Spleen (tissue), 11 donors: ENCODE measurements around the gene RFX3. TPM values are rescaled to one million over a fixed set of nuclear protein-coding genes. Genes with fewer than 3 reads are reported as not detected.

Source experiments
- DNase-seq: peaks from one replicate; pipeline ENCODE4 v3.0.0-alpha.2; 2020
- H3K27ac ChIP-seq, 8 donors: fragments of 200-600 bp; sonication (generic) in 7 of 8; 1 replicate in 4 of 8; 2 replicates in 4 of 8; pipeline versions ENCODE4 v1.5.0 to v1.8.0; 2016 to 2021; ENCODE audit warnings: inconsistent platforms in 4 of 8, mild to moderate bottlenecking in 4 of 8, moderate library complexity in 1 of 8
- H3K27me3 ChIP-seq, 7 donors: fragments of 200-600 bp; sonication (generic) in 6 of 7; replicated peaks in 1 of 7; 1 replicate in 4 of 7; 2 replicates in 3 of 7; pipeline versions ENCODE4 v1.5.0 to v1.8.0; 2016 to 2021; ENCODE audit warnings: inconsistent platforms in 3 of 7, mild to moderate bottlenecking in 1 of 7
- H3K36me3 ChIP-seq, 6 donors: fragments of 200-600 bp; sonication (generic) in 5 of 6; 1 replicate in 4 of 6; 2 replicates in 2 of 6; pipeline versions ENCODE4 v1.5.0 to v1.8.0; 2016 to 2021; ENCODE audit warnings: inconsistent platforms in 2 of 6
- H3K4me1 ChIP-seq, 6 donors: fragments of 200-600 bp; sonication (generic) in 5 of 6; 1 replicate in 3 of 6; 2 replicates in 3 of 6; pipeline versions ENCODE4 v1.5.0 to v1.8.0; 2016 to 2021; ENCODE audit warnings: inconsistent platforms in 3 of 6
- H3K4me3 ChIP-seq, 8 donors: fragments of 200-600 bp; sonication (generic) in 7 of 8; 1 replicate in 4 of 8; 2 replicates in 4 of 8; pipeline versions ENCODE4 v1.5.0 to v1.8.0; 2016 to 2021; ENCODE audit warnings: inconsistent platforms in 4 of 8, mild to moderate bottlenecking in 4 of 8, moderate library complexity in 2 of 8
- H3K9me3 ChIP-seq, 8 donors: fragments of 200-600 bp; sonication (generic) in 7 of 8; 1 replicate in 4 of 8; 2 replicates in 4 of 8; pipeline versions ENCODE4 v1.5.0 to v1.8.0; 2016 to 2021; ENCODE audit warnings: inconsistent platforms in 4 of 8
- POLR2A ChIP-seq, 3 donors: fragments of 450-650 bp; IDR thresholded peaks; one replicate each; pipeline ENCODE4 v1.5.1; 2017; ENCODE audit warnings: antibody characterized with exemption in 3 of 3, mild to moderate bottlenecking in 1 of 3
- POLR2AphosphoS5 ChIP-seq, 3 donors: sonication (generic); formaldehyde crosslinking; IDR thresholded peaks; one replicate each; pipeline ENCODE4 v1.5.1; 2017; ENCODE audit warnings: antibody characterized with exemption in 3 of 3
- WGBS, 5 donors: extraction: QIAGEN DNeasy Blood & Tissue Kit in 3 of 5; methylation state at CpG; one replicate each; pipeline versions ENCODE4 v1.1.5 to v1.1.7; 2013 to 2018; 5-methylcytosine and 5-hydroxymethylcytosine counted together
- intact Hi-C: fragments of 100-400 bp; cut with DNase I; formaldehyde crosslinking; loops from one replicate; pipeline ENCODE4 v1.15.0; 2023; ENCODE audit warnings: low total_unique reads
- polyA plus RNA-seq, 3 donors: library from polyadenylated mRNA; stranded (reverse); fragments of 200-250 nt; gene quantifications; one replicate each; pipeline ENCODE4 v1.2.1, GENCODE V29; 2013
- total RNA-seq, 7 donors: library from RNA; depleted of rRNA in 3 of 7; stranded (reverse); fragments of >200 nt in 3 of 7; fragmentation: NEBNext Ultra II Directional in 4 of 7; extraction: Animal tissue kit (Norgen Biotek cat#: 25700) in 4 of 7; gene quantifications; one replicate each; pipeline versions ENCODE4 v1.1.0 to v1.2.1, GENCODE V29; 2016 to 2021
- TF ChIP-seq, protein P1 (sequence below), 11 experiments: fragments of 200-600 bp in 7 of 11; fragments of 450-650 bp in 4 of 11; sonication (generic) in 4 of 11; IDR thresholded peaks in 8 of 11; conservative IDR thresholded peaks in 3 of 11; 1 replicate in 7 of 11; 2 replicates in 4 of 11; pipeline versions ENCODE4 v1.4.0 to v1.8.0; 2016 to 2021; ENCODE audit warnings: antibody characterized with exemption in 11 of 11, inconsistent platforms in 4 of 11, mild to moderate bottlenecking in 1 of 11
- donor health status: healthy with polysubstance abuse.
- donor health status: DM: no; HTN: no; CAD: no; lungs with moderate emphysema.
- donor health status: DM: no; HTN: no; CAD: no.
- donor health status: Bipolar disorder and iron deficiency.
- donor health status: healthy.
- donor health status: DM: no; HTN: no; CAD: no.
- donor health status: DM: yes; HTN: yes; CAD: no.

The RFX3 gene
- total and polyA plus RNA-seq, 10 donors = 2.5 to 25.9 (median 19.1) TPM

DNA sequence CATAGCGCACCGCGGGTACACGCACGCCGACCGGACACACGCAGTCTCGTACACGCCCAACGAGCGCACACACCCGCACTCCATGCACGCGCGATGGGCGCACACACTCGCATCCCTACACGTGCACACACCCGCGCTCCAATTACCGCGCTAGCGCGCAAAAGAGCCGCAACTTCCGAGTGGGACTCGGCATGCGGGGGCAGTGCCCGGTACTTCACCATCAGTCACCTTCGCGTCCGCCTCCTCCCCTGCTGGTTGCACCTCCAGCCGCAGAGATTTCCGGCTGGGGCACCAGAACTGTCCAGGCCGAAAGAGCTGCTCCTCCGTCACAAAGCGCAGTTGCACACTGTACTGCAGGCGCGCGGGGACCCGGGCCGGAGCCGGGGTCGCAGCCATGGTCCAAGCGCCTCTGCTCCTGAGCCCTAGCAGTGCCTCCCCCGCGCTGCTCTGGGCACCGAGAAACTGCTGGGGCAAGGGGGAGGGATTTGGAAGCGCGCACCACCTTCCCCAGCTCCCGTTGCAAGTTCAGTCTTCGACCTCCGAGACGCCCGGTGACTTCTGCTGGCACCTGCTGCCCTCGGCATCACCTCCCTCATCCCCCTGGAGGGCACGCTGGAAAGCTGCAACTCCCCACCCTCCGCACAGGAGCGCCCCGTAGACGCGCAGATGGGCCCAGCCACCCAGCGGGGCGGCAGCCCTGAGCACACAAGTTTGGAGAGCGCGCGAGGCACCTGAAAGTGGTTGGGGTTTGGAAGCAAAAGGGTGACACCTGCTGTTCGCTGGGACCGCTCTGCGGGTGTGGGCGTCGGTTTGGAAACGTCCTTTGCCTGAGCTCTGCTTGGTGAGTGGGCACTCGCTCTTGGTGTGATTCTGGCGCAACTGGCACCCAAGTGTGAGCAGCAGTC lies 344.5 kb downstream of the RFX3 start:
- 2 to 10% (median 2%) methylated on average over 18 to 76 of the region's 76 CpGs for WGBS, 5 donors
- TF ChIP-seq POLR2AphosphoS5 (IDR thresholded peaks at IDR 0.05) (no peak), POLR2A (IDR thresholded peaks at IDR 0.05) (no peak)
- TF ChIP-seq, protein P1, sequence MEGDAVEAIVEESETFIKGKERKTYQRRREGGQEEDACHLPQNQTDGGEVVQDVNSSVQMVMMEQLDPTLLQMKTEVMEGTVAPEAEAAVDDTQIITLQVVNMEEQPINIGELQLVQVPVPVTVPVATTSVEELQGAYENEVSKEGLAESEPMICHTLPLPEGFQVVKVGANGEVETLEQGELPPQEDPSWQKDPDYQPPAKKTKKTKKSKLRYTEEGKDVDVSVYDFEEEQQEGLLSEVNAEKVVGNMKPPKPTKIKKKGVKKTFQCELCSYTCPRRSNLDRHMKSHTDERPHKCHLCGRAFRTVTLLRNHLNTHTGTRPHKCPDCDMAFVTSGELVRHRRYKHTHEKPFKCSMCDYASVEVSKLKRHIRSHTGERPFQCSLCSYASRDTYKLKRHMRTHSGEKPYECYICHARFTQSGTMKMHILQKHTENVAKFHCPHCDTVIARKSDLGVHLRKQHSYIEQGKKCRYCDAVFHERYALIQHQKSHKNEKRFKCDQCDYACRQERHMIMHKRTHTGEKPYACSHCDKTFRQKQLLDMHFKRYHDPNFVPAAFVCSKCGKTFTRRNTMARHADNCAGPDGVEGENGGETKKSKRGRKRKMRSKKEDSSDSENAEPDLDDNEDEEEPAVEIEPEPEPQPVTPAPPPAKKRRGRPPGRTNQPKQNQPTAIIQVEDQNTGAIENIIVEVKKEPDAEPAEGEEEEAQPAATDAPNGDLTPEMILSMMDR (IDR thresholded peaks at IDR 0.05 in 8 of 11, conservative IDR thresholded peaks at IDR 0.05 in 3 of 11) = peak in 2 of 11 experiments; percentile 8 to 15
- intact Hi-C loops = loop anchor here (5.0 kb wide), 1 partner anchor 324 kb away; no protein-coding TSS in a partner anchor
- Histone ChIP-seq H3K4me3 (peak overlapping the region in 4 of 8 donors; percentile 11 to 42 (median 16)), H3K27ac (no peak overlapping the region), H3K9me3 (no peaks in the 10 kb centered on the region), H3K36me3 (no peaks in the 10 kb centered on the region), H3K27me3 (peaks cover 0 to 71% (median 21%) of the 10 kb centered on the region in 7 donors), H3K4me1 (peaks cover 3 to 15% (median 10%) of the 10 kb centered on the region in 6 donors)
- no peak for DNase-seq

DNA sequence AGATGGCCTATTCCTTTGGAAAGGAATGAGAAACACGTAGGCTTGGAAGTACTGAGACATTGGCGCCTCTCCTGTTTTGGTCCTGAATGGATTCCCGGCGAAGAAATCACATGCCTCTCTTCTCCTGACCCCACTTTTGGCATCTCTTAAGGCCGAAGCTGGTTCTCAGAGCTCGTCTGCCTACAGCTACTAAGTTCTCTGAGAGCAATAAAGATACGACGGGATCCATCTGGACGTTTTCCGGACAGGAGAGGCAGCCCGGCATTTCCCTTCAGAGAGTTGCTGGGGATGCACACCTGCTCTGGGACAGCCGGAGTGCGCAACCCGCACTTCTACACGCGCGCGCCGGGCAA lies 345.1 kb downstream of the RFX3 start:
- H3K4me3 ChIP-seq = peak overlapping the region in 4 of 8 donors; percentile 11 to 42 (median 16)
- peaks cover 0 to 64% (median 21%) of the 10 kb centered on the region in 7 donors for H3K27me3 ChIP-seq
- no peak for DNase-seq
- no peaks in the 10 kb centered on the region for H3K9me3 ChIP-seq
- 20 to 44% (median 31%) methylated on average over 17 to 19 of the region's 19 CpGs for WGBS, 5 donors
- intact Hi-C loops = loop anchor here (5.0 kb wide), 1 partner anchor 323 kb away; no protein-coding TSS in a partner anchor
- H3K27ac ChIP-seq = no peak overlapping the region
- H3K4me1 ChIP-seq = peaks cover 3 to 15% (median 10%) of the 10 kb centered on the region in 6 donors
- H3K36me3 ChIP-seq = no peaks in the 10 kb centered on the region
- no peak for TF ChIP-seq POLR2A (IDR thresholded peaks at IDR 0.05)
- TF ChIP-seq, protein P1 (IDR thresholded peaks at IDR 0.05 in 8 of 11, conservative IDR thresholded peaks at IDR 0.05 in 3 of 11) = no peak
- TF ChIP-seq POLR2AphosphoS5 (IDR thresholded peaks at IDR 0.05) = no peak

DNA sequence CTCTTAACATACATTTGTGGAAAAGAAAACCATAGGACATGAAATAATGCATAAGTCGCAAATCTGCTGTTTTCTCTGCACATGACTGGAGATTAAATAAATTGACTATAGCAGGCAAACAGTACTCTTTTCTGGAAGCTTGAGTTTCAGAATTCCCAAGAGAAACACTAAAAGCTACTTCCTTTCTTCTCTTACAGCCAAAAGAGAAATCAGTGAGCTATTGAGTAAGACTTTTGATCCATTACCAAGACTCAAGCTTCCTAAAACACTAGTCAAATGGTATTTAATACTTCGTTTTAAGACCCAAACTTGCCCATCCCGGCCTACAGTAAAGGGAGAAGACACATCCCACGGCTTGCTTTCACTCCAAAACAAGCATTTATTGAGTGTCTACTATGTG lies 346.1 kb downstream of the RFX3 start:
- intact Hi-C loops = loop anchor here (5.0 kb wide), 1 partner anchor 322 kb away; no protein-coding TSS in a partner anchor
- no peak for TF ChIP-seq POLR2A (IDR thresholded peaks at IDR 0.05)
- no peak for TF ChIP-seq POLR2AphosphoS5 (IDR thresholded peaks at IDR 0.05)
- TF ChIP-seq, protein P1 (IDR thresholded peaks at IDR 0.05 in 8 of 11, conservative IDR thresholded peaks at IDR 0.05 in 3 of 11) = no peak
- WGBS, 5 donors = 81 to 90% (median 89%) methylated on average over 4 of the region's 4 CpGs

DNA sequence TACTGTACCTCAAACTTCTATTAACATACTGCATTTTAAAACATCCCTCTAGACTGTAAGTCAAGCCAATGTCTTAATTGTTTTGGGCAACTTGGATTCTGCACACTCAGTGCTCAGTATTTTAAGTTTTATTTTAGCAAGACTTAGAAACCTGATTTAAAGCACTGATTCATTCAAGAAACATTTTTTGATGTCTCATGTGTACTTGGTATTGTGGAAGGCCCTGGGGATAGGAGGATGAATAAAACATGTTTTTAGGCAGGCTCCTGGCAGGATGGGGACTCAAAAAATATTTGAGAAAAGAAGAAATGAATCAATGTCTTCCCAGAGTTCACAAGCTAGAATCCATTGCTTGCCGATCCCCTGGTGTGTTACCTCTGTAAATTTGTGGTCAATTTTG lies 347.9 kb downstream of the RFX3 start:
- DNase-seq = no peak
- H3K9me3 ChIP-seq = no peaks in the 10 kb centered on the region
- WGBS, 5 donors = 50 to 90% (median 88%) methylated on average over 1 of the region's 1 CpG
- peaks cover 0 to 42% (median 21%) of the 10 kb centered on the region in 7 donors for H3K27me3 ChIP-seq
- peaks cover 3 to 15% (median 10%) of the 10 kb centered on the region in 6 donors for H3K4me1 ChIP-seq
- no peak overlapping the region for H3K27ac ChIP-seq
- H3K36me3 ChIP-seq = no peaks in the 10 kb centered on the region
- no peak for TF ChIP-seq POLR2A (IDR thresholded peaks at IDR 0.05)
- TF ChIP-seq, protein P1 (IDR thresholded peaks at IDR 0.05 in 8 of 11, conservative IDR thresholded peaks at IDR 0.05 in 3 of 11) = no peak
- no peak for TF ChIP-seq POLR2AphosphoS5 (IDR thresholded peaks at IDR 0.05)
- H3K4me3 ChIP-seq = no peak overlapping the region
- intact Hi-C loops = no loop called here

More for the DNA sequence above, 346.1 kb downstream of the RFX3 start:
- Histone ChIP-seq H3K27me3 (peaks cover 0 to 55% (median 21%) of the 10 kb centered on the region in 7 donors), H3K27ac (no peak overlapping the region), H3K4me1 (peaks cover 3 to 15% (median 10%) of the 10 kb centered on the region in 6 donors), H3K4me3 (no peak overlapping the region), H3K9me3 (no peaks in the 10 kb centered on the region), H3K36me3 (no peaks in the 10 kb centered on the region)
- no peak for DNase-seq
